MM.1S (cell line): ENCODE data around the gene PLCB4.

Source experiments
- DNase-seq: peaks from one replicate; pipeline ENCODE4 v3.0.0-alpha.2; 2015
- H2AFZ ChIP-seq: fragments of 300-600 bp; sonication (generic); 2 replicates; pipeline ENCODE4 v1.6.0; 2016; ENCODE audit warnings: antibody characterized with exemption, low read length
- H3F3A ChIP-seq: fragments of 300-600 bp; sonication (generic); 2 replicates; pipeline ENCODE4 v1.6.1; 2016; ENCODE audit warnings: mild to moderate bottlenecking, antibody characterized with exemption, low read length, moderate library complexity, mixed read lengths; ENCODE audit not compliant: insufficient read depth
- H3K27ac ChIP-seq: fragments of 300-600 bp; sonication (generic); 2 replicates; pipeline ENCODE4 v1.5.1; 2016; ENCODE audit warnings: mild to moderate bottlenecking, low read length
- H3K27me3 ChIP-seq: fragments of 300-600 bp; sonication (generic); replicated peaks from 2 replicates; pipeline ENCODE4 v1.6.0; 2016; ENCODE audit warnings: low read length; ENCODE audit not compliant: insufficient read depth
- H3K36me3 ChIP-seq: fragments of 300-600 bp; sonication (generic); replicated peaks from 2 replicates; pipeline ENCODE4 v1.6.1; 2016; ENCODE audit warnings: mild to moderate bottlenecking, low read length, mixed read lengths; ENCODE audit not compliant: insufficient read depth
- H3K4me1 ChIP-seq: fragments of 300-600 bp; sonication (generic); 2 replicates; pipeline ENCODE4 v1.6.1; 2016; ENCODE audit warnings: low read length, mixed read lengths
- H3K4me2 ChIP-seq: fragments of 300-600 bp; sonication (generic); 2 replicates; pipeline ENCODE4 v1.6.0; 2016; ENCODE audit warnings: low read depth, low read length
- H3K4me3 ChIP-seq: fragments of 300-600 bp; sonication (generic); 2 replicates; pipeline ENCODE4 v1.5.1; 2016; ENCODE audit warnings: low read length, mixed read lengths
- H3K79me2 ChIP-seq: fragments of 300-600 bp; sonication (generic); 2 replicates; pipeline ENCODE4 v1.6.1; 2016; ENCODE audit warnings: mixed run types, low read length, mixed read lengths
- H3K9ac ChIP-seq: fragments of 300-600 bp; sonication (generic); 2 replicates; pipeline ENCODE4 v1.6.1; 2016; ENCODE audit warnings: low read length, mixed read lengths
- H3K9me2 ChIP-seq: fragments of 300-600 bp; sonication (generic); replicated peaks from 2 replicates; pipeline ENCODE4 v1.6.1; 2016; ENCODE audit warnings: mild to moderate bottlenecking, low read length, mixed read lengths; ENCODE audit not compliant: insufficient read depth
- H3K9me3 ChIP-seq: fragments of 300-600 bp; sonication (generic); replicated peaks from 2 replicates; pipeline ENCODE4 v1.6.1; 2016; ENCODE audit warnings: mild to moderate bottlenecking, low read length, mixed read lengths; ENCODE audit not compliant: insufficient read depth
- H4K20me1 ChIP-seq: fragments of 300-600 bp; sonication (generic); 2 replicates; pipeline ENCODE4 v1.6.1; 2016; ENCODE audit warnings: mild to moderate bottlenecking, low read length, moderate library complexity, mixed read lengths; ENCODE audit not compliant: insufficient read depth
- CTCF ChIP-seq: fragments of 300-600 bp; sonication (generic); IDR thresholded peaks from 2 replicates; pipeline ENCODE4 v1.5.1; 2016; ENCODE audit warnings: antibody characterized with exemption, low read length, mixed read lengths
- EZH2 ChIP-seq: fragments of 300-600 bp; sonication (generic); optimal IDR thresholded peaks from 2 replicates; pipeline ENCODE3; 2017; ENCODE audit warnings: low read depth, mild to moderate bottlenecking, antibody characterized with exemption, low read length, mixed read lengths
- EZH2phosphoT487 ChIP-seq: fragments of 300-600 bp; sonication (generic); IDR thresholded peaks from 2 replicates; pipeline ENCODE4 v1.6.1; 2018; ENCODE audit warnings: antibody characterized with exemption, low read length

The PLCB4 gene

GRCh38 chr20:9121211-9121610 lies 52.3 kb downstream of the PLCB4 start:
- Histone ChIP-seq H4K20me1 (no peaks in the 10 kb centered on the region), H3K36me3 (no peaks in the 10 kb centered on the region), H3K9me3 (no peaks in the 10 kb centered on the region), H3K4me3 (no peak overlapping the region), H3K9me2 (no peaks in the 10 kb centered on the region), H3K27me3 (no peaks in the 10 kb centered on the region), H2AFZ (no peak overlapping the region), H3K4me1 (no peaks in the 10 kb centered on the region), H3K79me2 (no peaks in the 10 kb centered on the region), H3K27ac (no peak overlapping the region), H3K9ac (no peak overlapping the region), H3K4me2 (no peak overlapping the region), H3F3A (no peaks in the 10 kb centered on the region)
- TF ChIP-seq EZH2 = no peak
- TF ChIP-seq CTCF = no peak
- TF ChIP-seq EZH2phosphoT487 = no peak
- DNase-seq = no peak

- Histone ChIP-seq H3K4me3 (no peak overlapping the region), H3K27me3 (no peaks in the 10 kb centered on the region), H3K4me2 (no peak overlapping the region), H3K9me2 (no peaks in the 10 kb centered on the region), H3K9ac (no peak overlapping the region), H3K79me2 (no peaks in the 10 kb centered on the region), H3K9me3 (no peaks in the 10 kb centered on the region), H3K4me1 (no peaks in the 10 kb centered on the region), H3K36me3 (no peaks in the 10 kb centered on the region), H2AFZ (no peak overlapping the region), H3F3A (no peaks in the 10 kb centered on the region), H3K27ac (no peak overlapping the region), H4K20me1 (no peaks in the 10 kb centered on the region)
- DNase-seq = no peak
- no peak for TF ChIP-seq EZH2phosphoT487
- no peak for TF ChIP-seq CTCF
- no peak for TF ChIP-seq EZH2
These were observed 53.7 kb downstream of the PLCB4 start for GRCh38 chr20:9122571-9122970.

GRCh38 chr20:9126527-9126926 lies 57.6 kb downstream of the PLCB4 start:
- H3K9ac ChIP-seq = no peak overlapping the region
- no peaks in the 10 kb centered on the region for H3K36me3 ChIP-seq
- TF ChIP-seq EZH2 = no peak
- TF ChIP-seq EZH2phosphoT487 = no peak
- TF ChIP-seq CTCF = no peak
- no peak overlapping the region for H2AFZ ChIP-seq
- DNase-seq = no peak
- H3K27me3 ChIP-seq = no peaks in the 10 kb centered on the region
- H3K4me2 ChIP-seq = no peak overlapping the region
- H4K20me1 ChIP-seq = no peaks in the 10 kb centered on the region
- H3K4me1 ChIP-seq = no peaks in the 10 kb centered on the region
- no peaks in the 10 kb centered on the region for H3K9me2 ChIP-seq
- H3K4me3 ChIP-seq = no peak overlapping the region
- no peaks in the 10 kb centered on the region for H3K79me2 ChIP-seq
- no peaks in the 10 kb centered on the region for H3F3A ChIP-seq
- H3K27ac ChIP-seq = no peak overlapping the region
- H3K9me3 ChIP-seq = no peaks in the 10 kb centered on the region
